ENCODE measurements around the gene ST3GAL6. TPM values are rescaled to one million over a fixed set of nuclear protein-coding genes. Genes with fewer than 3 reads are reported as not detected.

ST3GAL6 gene
- total and polyA plus RNA-seq, 2 of the 13 experiments (the other 11 are each of a cell fraction or from before 2014, with no cell fraction given), result 17.5 to 23.2 TPM

- Histone ChIP-seq H3K4me2 (ENCODE audit: low read depth, low read length) (no peak overlapping the region), H3K27ac (ENCODE audit: extremely low read length, insufficient read depth, low read length) (no peak overlapping the region), H3K9ac (ENCODE audit: insufficient read depth, low read depth, low read length) (no peak overlapping the region), H2AFZ (ENCODE audit: low read length) (no peak overlapping the region), H3K36me3 (replicated peaks in 1 of 2; ENCODE audit: control insufficient read depth in 1 of 2, insufficient read depth in 2 of 2, low read length in 2 of 2) (peaks cover 2 to 8% of the 10 kb centered on the region in 2 experiments; a peak in 3 of 5 replicates), H4K20me1 (ENCODE audit: insufficient read depth, low read length) (no peaks in the 10 kb centered on the region), H3K9me3 (ENCODE audit: low read length) (no peaks in the 10 kb centered on the region), H3K4me3 (replicated peaks in 1 of 3; ENCODE audit: insufficient read depth in 1 of 3, low read depth in 2 of 3, low read length in 3 of 3) (no peak overlapping the region), H3K79me2 (ENCODE audit: insufficient read depth, low read length) (no peaks in the 10 kb centered on the region), H3K4me1 (ENCODE audit: insufficient read depth, low read length) (peaks cover 47% of the 10 kb centered on the region), H3K27me3 (ENCODE audit: control insufficient read depth in 1 of 2, insufficient read depth in 2 of 2, low read length in 2 of 2) (no peaks in the 10 kb centered on the region)
- ChIA-PET POLR2A (no interaction called here), CTCF (ENCODE audit: low intra/inter-chr PET ratio, low total read pairs) (no interaction called here)
- ATAC-seq (no peak), DNase-seq (ENCODE audit: low spot score) (no peak), FAIRE-seq (no peak)
- 70% methylated on average over 2 of the region's 2 CpGs for WGBS (ENCODE audit: low lambda C conversion rate)
- intact Hi-C loops (cut with micrococcal nuclease; ENCODE audit: unreplicated experiment) (no loop called here), in situ Hi-C loops (cut with HindIII; ENCODE audit: extremely low pct_ligation_motif_present, low pct_unique_long_range_greater_than_20kb) (no loop called here)
- BruUV-seq (replicated peaks), result no TSS peak
- TF ChIP-seq NBN (conservative IDR thresholded peaks at IDR 0.05), result no peak
- TF ChIP-seq ELF1 (CRISPR knock-in tag; IDR thresholded peaks at IDR 0.05), result no peak
Measured at GRCh38 chr3:98788651-98789050, 25.5 kb downstream of the ST3GAL6 start.

- no peak overlapping the region for H3K4me3 ChIP-seq (replicated peaks in 1 of 3; ENCODE audit: insufficient read depth in 1 of 3, low read depth in 2 of 3, low read length in 3 of 3)
- H3K9ac ChIP-seq (ENCODE audit: insufficient read depth, low read depth, low read length), result no peak overlapping the region
- peaks cover 0 to 8% of the 10 kb centered on the region in 2 experiments; a peak in 4 of 5 replicates for H3K36me3 ChIP-seq (replicated peaks in 1 of 2; ENCODE audit: control insufficient read depth in 1 of 2, insufficient read depth in 2 of 2, low read length in 2 of 2)
- no peak overlapping the region for H3K4me2 ChIP-seq (ENCODE audit: low read depth, low read length)
- H3K9me3 ChIP-seq (ENCODE audit: low read length), result no peaks in the 10 kb centered on the region
- ATAC-seq (no peak), FAIRE-seq (no peak), DNase-seq (ENCODE audit: low spot score) (no peak)
- ChIA-PET POLR2A (no interaction called here), CTCF (ENCODE audit: low intra/inter-chr PET ratio, low total read pairs) (no interaction called here)
- in situ Hi-C loops (cut with HindIII; ENCODE audit: extremely low pct_ligation_motif_present, low pct_unique_long_range_greater_than_20kb) (no loop called here), intact Hi-C loops (cut with micrococcal nuclease; ENCODE audit: unreplicated experiment) (no loop called here)
- no peaks in the 10 kb centered on the region for H3K27me3 ChIP-seq (ENCODE audit: control insufficient read depth in 1 of 2, insufficient read depth in 2 of 2, low read length in 2 of 2)
- no peaks in the 10 kb centered on the region for H3K79me2 ChIP-seq (ENCODE audit: insufficient read depth, low read length)
- no TSS peak for BruUV-seq (replicated peaks)
- H4K20me1 ChIP-seq (ENCODE audit: insufficient read depth, low read length), result no peaks in the 10 kb centered on the region
- 95% methylated on average over 7 of the region's 7 CpGs for WGBS (ENCODE audit: low lambda C conversion rate)
- H3K27ac ChIP-seq (ENCODE audit: extremely low read length, insufficient read depth, low read length), result no peak overlapping the region
- no peak for TF ChIP-seq ZSCAN5A (CRISPR knock-in tag; IDR thresholded peaks at IDR 0.05; ENCODE audit: borderline replicate concordance)
- 0 out of 2 replicates have a peak, but pooled peaks have one; percentile 31 for TF ChIP-seq POLR2G (IDR thresholded peaks at IDR 0.05; ENCODE audit: low read depth, low read length)
- H2AFZ ChIP-seq (ENCODE audit: low read length), result no peak overlapping the region
- H3K4me1 ChIP-seq (ENCODE audit: insufficient read depth, low read length), result peaks cover 27% of the 10 kb centered on the region
Measured at GRCh38 chr3:98791341-98792325, 28.5 kb downstream of the ST3GAL6 start.
